GM12878 (cell line): ENCODE measurements around the gene CEP68. TPM values are rescaled to one million over a fixed set of nuclear protein-coding genes. Genes with fewer than 3 reads are reported as not detected.

Experiments
- ATAC-seq: fragments of 200-7000 bp; cut with Tn5 transposase; 3 replicates; pipeline ENCODE4 v1.9.1; 2020; ENCODE audit warnings: mild to moderate bottlenecking, moderate library complexity
- BruUV-seq: library from RNA; stranded (reverse); fragments of 400-500 nt; replicated peaks from 2 replicates; lab custom pipeline; 2021; lab: Mats Ljungman, UMichigan
- CTCF ChIA-PET: fragments of 300-600 bp; sonication (Branson Sonifier 250); formaldehyde crosslinking; extraction: SDS; loops from one replicate; lab custom pipeline; 2021; ENCODE audit warnings: inconsistent platforms; lab: Yijun Ruan, JAX
- POLR2A ChIA-PET: fragments of 350-600 bp; formaldehyde crosslinking; extraction: SDS; loops from one replicate; lab custom pipeline; 2021; ENCODE audit warnings: inconsistent platforms; lab: Charles Lee
- RAD21 ChIA-PET: fragments of 300-600 bp; sonication (Branson Sonifier 250); formaldehyde crosslinking; loops from one replicate; lab custom pipeline; 2023; ENCODE audit warnings: antibody characterized with exemption; ENCODE audit not compliant: unreplicated experiment; lab: Charles Lee
- SMC1A ChIA-PET: fragments of 300-600 bp; sonication (Branson Sonifier 250); formaldehyde crosslinking; loops from one replicate; lab custom pipeline; 2023; ENCODE audit not compliant: unreplicated experiment, uncharacterized antibody; lab: Charles Lee
- DNase-seq: peaks from one replicate; pipeline ENCODE4 v3.0.0-alpha.2; 2011; ENCODE audit warnings: low read depth, low spot score
- FAIRE-seq: peaks from 3 replicates; lab custom pipeline; 2011; peaks lifted over from hg19 to GRCh38; lab: Jason Lieb, UNC
- H2AFZ ChIP-seq: 2 replicates; pipeline ENCODE4 v1.6.0; 2011; ENCODE audit warnings: low read depth, low read length, control low read depth; ENCODE audit not compliant: control insufficient read depth
- H3K27ac ChIP-seq: 2 replicates; pipeline ENCODE4 v1.5.1; 2011; ENCODE audit warnings: control low read depth; ENCODE audit not compliant: control insufficient read depth, insufficient read depth
- H3K27me3 ChIP-seq, 2 experiments: replicated peaks in 1 of 2; 2 replicates each; pipeline versions ENCODE4 v1.6.0 to v1.6.1; 2011; ENCODE audit warnings: low read length in 1 of 2; ENCODE audit not compliant: control insufficient read depth in 2 of 2, insufficient read depth in 2 of 2
- H3K36me3 ChIP-seq, 2 experiments: 2 replicates each; pipeline ENCODE4 v1.5.1; 2011; ENCODE audit warnings: low read length in 1 of 2; ENCODE audit not compliant: control insufficient read depth in 2 of 2, insufficient read depth in 2 of 2
- H3K4me1 ChIP-seq: 2 replicates; pipeline ENCODE4 v1.6.1; 2011; ENCODE audit warnings: mild to moderate bottlenecking, low read length, moderate library complexity, mixed read lengths; ENCODE audit not compliant: control insufficient read depth, insufficient read depth
- H3K4me2 ChIP-seq: 2 replicates; pipeline ENCODE4 v1.6.0; 2011; ENCODE audit warnings: control low read depth; ENCODE audit not compliant: control insufficient read depth, insufficient read depth
- H3K4me3 ChIP-seq: fragments of 200-600 bp; sonication (generic); 2 replicates; pipeline ENCODE4 v1.5.1; 2016
- H3K79me2 ChIP-seq: 2 replicates; pipeline ENCODE4 v1.6.0; 2011; ENCODE audit warnings: low read length; ENCODE audit not compliant: control insufficient read depth, insufficient read depth
- H3K9ac ChIP-seq: 2 replicates; pipeline ENCODE4 v1.8.0; 2011; ENCODE audit warnings: low read length, control low read depth, mixed read lengths; ENCODE audit not compliant: control insufficient read depth, insufficient read depth
- H3K9me3 ChIP-seq: replicated peaks from 3 replicates; pipeline ENCODE4 v1.5.1; 2011; ENCODE audit warnings: mild to moderate bottlenecking, low read length; ENCODE audit not compliant: control insufficient read depth, insufficient read depth
- H4K20me1 ChIP-seq: 2 replicates; pipeline ENCODE4 v1.6.0; 2011; ENCODE audit not compliant: control insufficient read depth, insufficient read depth
- ASH2L ChIP-seq: fragments of 300-600, 200-600 bp; sonication (generic); IDR thresholded peaks from 2 replicates; pipeline ENCODE4 v1.6.1; 2017; ENCODE audit warnings: low read depth, mild to moderate bottlenecking, borderline replicate concordance
- CEBPB ChIP-seq, 2 experiments: fragments of 150-350 bp in 1 of 2; IDR thresholded peaks; 2 replicates each; pipeline ENCODE4 v1.6.1; 2012 to 2014; ENCODE audit warnings: low read depth in 2 of 2, low read length in 2 of 2, borderline replicate concordance in 1 of 2, inconsistent platforms in 1 of 2
- CHD2 ChIP-seq: IDR thresholded peaks from 2 replicates; pipeline ENCODE4 v1.6.1; 2011; ENCODE audit warnings: low read depth, low read length, improper control_type of control experiment, borderline replicate concordance
- CREM ChIP-seq: IDR thresholded peaks from 2 replicates; pipeline ENCODE4 v1.6.1; 2014; ENCODE audit warnings: antibody characterized with exemption, low read depth
- CUX1 ChIP-seq: IDR thresholded peaks from 2 replicates; pipeline ENCODE4 v1.6.1; 2012; ENCODE audit warnings: improper control_type of control experiment, low read depth, low read length; ENCODE audit not compliant: insufficient replicate concordance
- FOXK2 ChIP-seq: fragments of 450-650 bp; IDR thresholded peaks from 2 replicates; pipeline ENCODE4 v1.6.1; 2017; ENCODE audit warnings: mild to moderate bottlenecking, moderate library complexity
- IRF5 ChIP-seq: fragments of 450-650 bp; IDR thresholded peaks from 2 replicates; pipeline ENCODE4 v1.6.1; 2017; ENCODE audit warnings: borderline replicate concordance
- PAX5 ChIP-seq: IDR thresholded peaks from 2 replicates; pipeline ENCODE4 v1.6.1; 2011; ENCODE audit warnings: low read depth, low read length, borderline replicate concordance
- RB1 ChIP-seq: fragments of 450-650 bp; formaldehyde crosslinking; IDR thresholded peaks from 2 replicates; pipeline ENCODE4 v1.6.1; 2017; ENCODE audit warnings: mild to moderate bottlenecking, borderline replicate concordance
- RELA ChIP-seq: fragments of 450-650 bp; IDR thresholded peaks from 2 replicates; pipeline ENCODE4 v1.8.0; 2014; ENCODE audit warnings: borderline replicate concordance; ENCODE audit not compliant: partially characterized antibody
- SRF ChIP-seq, 2 experiments: IDR thresholded peaks; 2 replicates each; pipeline ENCODE4 v1.6.1; 2011; ENCODE audit warnings: low read depth in 2 of 2, low read length in 2 of 2, mild to moderate bottlenecking in 1 of 2, moderate library complexity in 1 of 2
- ZBTB40 ChIP-seq: fragments of 450-650 bp; IDR thresholded peaks from 2 replicates; pipeline ENCODE4 v1.6.1; 2016; ENCODE audit warnings: mild to moderate bottlenecking, moderate library complexity, borderline replicate concordance
- ZNF274 ChIP-seq: IDR thresholded peaks from one replicate; pipeline ENCODE4 v1.8.0; 2011; ENCODE audit not compliant: insufficient read length, insufficient read depth
- ZSCAN29 ChIP-seq: fragments of 450-650 bp; IDR thresholded peaks from 2 replicates; pipeline ENCODE4 v1.6.1; 2017; ENCODE audit warnings: mild to moderate bottlenecking, moderate library complexity
- WGBS: methylation state at CpG from one replicate; pipeline ENCODE4 v1.1.6; 2016; ENCODE audit warnings: low lambda C conversion rate; ENCODE audit not compliant: insufficient replicate concordance, insufficient coverage; ENCODE audit errors: missing lambda C conversion rate; 5-methylcytosine and 5-hydroxymethylcytosine counted together
- in situ Hi-C: fragments of 300-500 bp; cut with MboI; formaldehyde crosslinking; loops from 9 replicates; pipeline ENCODE4 v1.14.3; 2018; ENCODE audit warnings: mixed read lengths
- intact Hi-C: fragments of 100-400 bp; cut with micrococcal nuclease; formaldehyde crosslinking; loops from one replicate; pipeline ENCODE4 v1.14.2; 2022; ENCODE audit not compliant: unreplicated experiment
- polyA plus RNA-seq, 11 experiments: library from polyadenylated mRNA; depleted of rRNA in 4 of 11; unstranded in 6 of 11; stranded (reverse) in 5 of 11; fragments of >200 nt; fragmentation: Nextera tagmentation in 4 of 11; fragmentation: Illumina TruSeq in 1 of 11; extraction: Ambion mirVana in 4 of 11; extraction: Trizol in 1 of 11; gene quantifications; 1 replicate in 1 of 11; 2 replicates in 10 of 11; pipeline versions ENCODE4 v1.2.1 to v1.2.3, GENCODE V29; 2011 to 2016; ENCODE audit warnings: inconsistent platforms in 2 of 11, missing spikeins in 2 of 11, low read depth in 1 of 11
- total RNA-seq, 4 experiments: library from RNA; depleted of rRNA in 3 of 4; stranded (reverse); fragments of >200 nt in 3 of 4; fragmentation: Illumina TruSeq in 1 of 4; extraction: Trizol in 1 of 4; gene quantifications; 2 replicates each; pipeline versions ENCODE4 v1.2.1 to v1.2.3, GENCODE V29; 2013 to 2021

Gene CEP68
- total and polyA plus RNA-seq, 10 of the 15 experiments (the other 5 are each of a cell fraction or from before 2014, with no cell fraction given) = 1.1 to 11.1 (median 7.4) TPM

- H4K20me1 ChIP-seq = no peaks in the 10 kb centered on the region
- H3K36me3 ChIP-seq = no peaks in the 10 kb centered on the region
- H3K27ac ChIP-seq = no peak overlapping the region
- DNase-seq (no peak), ATAC-seq (no peak), FAIRE-seq (no peak)
- ChIA-PET RAD21 (interaction anchor here (0.6 to 1.2 kb wide), 2 partner anchors 47 to 69 kb away, joined by 3 to 4 read pairs; no protein-coding TSS in a partner anchor), POLR2A (interaction anchor here (0.7 to 0.8 kb wide), 2 partner anchors 14 to 78 kb away, joined by 3 to 4 read pairs; no protein-coding TSS in a partner anchor), CTCF (interaction anchor here (1.4 to 2.1 kb wide), 4 partner anchors 35 to 69 kb away, joined by 4 to 8 read pairs (median 7); no protein-coding TSS in a partner anchor), SMC1A (interaction anchor here (0.6 to 6.6 kb wide), 9 partner anchors 9 to 91 kb away, joined by 3 to 33 read pairs (median 4); no protein-coding TSS in a partner anchor)
- 69% methylated on average over 7 of the region's 7 CpGs for WGBS
- H3K9me3 ChIP-seq = no peaks in the 10 kb centered on the region
- no peaks in the 10 kb centered on the region for H3K27me3 ChIP-seq
- BruUV-seq = no TSS peak
- intact Hi-C loops (loop anchor here (5.0 kb wide), 2 partner anchors 93 to 202 kb away; partner anchors contain the start of gene ACTR2), in situ Hi-C loops (no loop called here)
- H3K4me1 ChIP-seq = no peaks in the 10 kb centered on the region
- H3K4me3 ChIP-seq = no peak overlapping the region
- H2AFZ ChIP-seq = no peak overlapping the region
- H3K79me2 ChIP-seq = peaks cover 8% of the 10 kb centered on the region
- no peak overlapping the region for H3K9ac ChIP-seq
- H3K4me2 ChIP-seq = no peak overlapping the region
- TF ChIP-seq PAX5 (no peak), IRF5 (no peak), CREM (no peak), RB1 (no peak), CEBPB (IDR thresholded peaks at IDR 0.05; ENCODE audit: borderline replicate concordance in 1 of 2, low read depth in 2 of 2, low read length in 2 of 2) (no peak), CUX1 (no peak), FOXK2 (no peak), ZNF274 (no peak), RELA (no peak), CHD2 (no peak), SRF (IDR thresholded peaks at IDR 0.05; ENCODE audit: low read depth in 2 of 2, low read length in 2 of 2) (no peak), ZBTB40 (no peak), ZSCAN29 (no peak), ASH2L (no peak)
These were observed 77.9 kb downstream of the CEP68 start for GRCh38 chr2:65134158-65134557.
